Testis (tissue), 2 donors: Measurements from ENCODE around the gene UGDH.

Experiments
- CTCF ChIP-seq, 3 experiments: fragments of 450-650 bp in 2 of 3; fragments of 200-600 bp in 1 of 3; sonication (generic) in 1 of 3; IDR thresholded peaks; one replicate each; pipeline ENCODE4 v1.5.1; 2016 to 2019; ENCODE audit warnings: antibody characterized with exemption in 3 of 3, mild to moderate bottlenecking in 2 of 3, moderate library complexity in 1 of 3
- POLR2A ChIP-seq: fragments of 450-650 bp; IDR thresholded peaks from one replicate; pipeline ENCODE4 v1.6.1; 2017; ENCODE audit warnings: antibody characterized with exemption, mild to moderate bottlenecking, moderate library complexity

GRCh38 chr4:39562792-39563191 is 35.6 kb upstream of the UGDH start:
- no peak for TF ChIP-seq CTCF (IDR thresholded peaks at IDR 0.05)
- TF ChIP-seq POLR2A = no peak
